K562 (cell line): ENCODE results near the gene FGR. TPM values are rescaled to one million over a fixed set of nuclear protein-coding genes. Genes with fewer than 3 reads are reported as not detected.
A peak's percentile ranks its signal among the peaks of the same experiment; 100 is the strongest.

Experiments
- CEBPB ChIP-seq: fragments of 450-650 bp; IDR thresholded peaks from 2 replicates; pipeline ENCODE4 v1.6.1; 2016; ENCODE audit warnings: missing genetic modification characterization, missing compliant biosample characterization
- CREB3L1 ChIP-seq: fragments of 450-650 bp; IDR thresholded peaks from 2 replicates; pipeline ENCODE4 v1.6.1; 2014; ENCODE audit warnings: low read depth, mild to moderate bottlenecking, moderate library complexity, borderline replicate concordance
- GABPA ChIP-seq: fragments of 200-800 bp; sonication (Bioruptor generic); conservative IDR thresholded peaks from 2 replicates; pipeline ENCODE4 v1.6.1; 2016; ENCODE audit warnings: low read depth, missing genetic modification characterization, missing compliant biosample characterization
- GABPB1 ChIP-seq: sonication (generic); formaldehyde crosslinking; IDR thresholded peaks from 2 replicates; pipeline ENCODE4 v1.8.0; 2022; ENCODE audit warnings: mild to moderate bottlenecking, missing genetic modification reagents
- HNRNPL ChIP-seq: fragments of 200-400 bp; formaldehyde crosslinking; IDR thresholded peaks from 2 replicates; pipeline ENCODE4 v1.6.1; 2017; ENCODE audit warnings: low read depth, mild to moderate bottlenecking, low read length
- ILK ChIP-seq: fragments of 450-650 bp; IDR thresholded peaks from 2 replicates; pipeline ENCODE4 v1.6.1; 2016; ENCODE audit warnings: missing genetic modification characterization, low read depth, mild to moderate bottlenecking, missing compliant biosample characterization, moderate library complexity, borderline replicate concordance
- MLLT1 ChIP-seq, 2 experiments: fragments of 450-650 bp; IDR thresholded peaks; 2 replicates each; pipeline ENCODE4 v1.6.1; 2016
- MYC ChIP-seq, 2 experiments: fragments of 250-450 bp in 1 of 2; sonication (Bioruptor Pico) in 1 of 2; IDR thresholded peaks; 2 replicates each; pipeline versions ENCODE4 v1.5.1 to v1.6.1; 2012 to 2021; ENCODE audit warnings: low read depth in 2 of 2, borderline replicate concordance in 1 of 2, improper control_type of control experiment in 1 of 2, low read length in 1 of 2, mild to moderate bottlenecking in 1 of 2, moderate library complexity in 1 of 2
- NR2C2 ChIP-seq, 2 experiments: fragments of 200-800 bp in 1 of 2; sonication (Bioruptor generic) in 1 of 2; sonication (generic) in 1 of 2; formaldehyde crosslinking in 1 of 2; IDR thresholded peaks; 2 replicates each; pipeline versions ENCODE4 v1.6.1 to v1.8.0; 2016 to 2022; ENCODE audit warnings: mild to moderate bottlenecking in 1 of 2, missing compliant biosample characterization in 1 of 2, missing genetic modification characterization in 1 of 2, missing genetic modification reagents in 1 of 2
- RB1 ChIP-seq: fragments of 450-650 bp; IDR thresholded peaks from 2 replicates; pipeline ENCODE4 v1.6.1; 2017; ENCODE audit warnings: low read depth, mild to moderate bottlenecking
- ZBTB26 ChIP-seq: fragments of 450-650 bp; formaldehyde crosslinking; IDR thresholded peaks from 2 replicates; pipeline ENCODE4 v1.4.0; 2022; ENCODE audit warnings: missing genetic modification characterization
- ZNF143 ChIP-seq: sonication (generic); formaldehyde crosslinking; IDR thresholded peaks from 2 replicates; pipeline ENCODE4 v1.9.0; 2022; ENCODE audit warnings: mild to moderate bottlenecking, missing genetic modification reagents
- ZNF592 ChIP-seq: fragments of 450-650 bp; IDR thresholded peaks from 2 replicates; pipeline ENCODE4 v1.6.1; 2017; ENCODE audit warnings: antibody characterized with exemption, mild to moderate bottlenecking
- ZNF830 ChIP-seq: fragments of 250-450 bp; sonication (Bioruptor Pico); IDR thresholded peaks from 2 replicates; pipeline ENCODE4 v1.5.0; 2021; ENCODE audit warnings: mild to moderate bottlenecking
- polyA plus RNA-seq, 8 experiments: library from polyadenylated mRNA; depleted of rRNA in 4 of 8; stranded (reverse) in 5 of 8; unstranded in 3 of 8; fragments of >200 nt; fragmentation: Nextera tagmentation in 2 of 8; fragmentation: Illumina TruSeq in 1 of 8; extraction: Ambion mirVana in 2 of 8; extraction: Trizol in 1 of 8; gene quantifications; 2 replicates each; pipeline versions ENCODE4 v1.2.1 to v1.2.3, GENCODE V29; 2011 to 2014; ENCODE audit warnings: inconsistent platforms in 1 of 8, missing spikeins in 1 of 8
- total RNA-seq, 7 experiments: library from RNA; depleted of rRNA in 6 of 7; stranded (reverse); fragments of >200 nt in 6 of 7; fragmentation: Illumina TruSeq in 2 of 7; extraction: Trizol in 2 of 7; gene quantifications; 2 replicates each; pipeline versions ENCODE4 v1.2.1 to v1.2.3, GENCODE V29; 2011 to 2021; ENCODE audit warnings: low replicate concordance in 1 of 7

FGR gene
- total and polyA plus RNA-seq, 9 of the 15 experiments (the other 6 are each of a cell fraction or from before 2014, with no cell fraction given) = 0.04 to 0.11 TPM; not detected in 7

- TF ChIP-seq CREB3L1 = peak; percentile 73; the same call in 1 of the 2 replicates
- TF ChIP-seq ZNF830 = no peak
- peak; percentile 88 for TF ChIP-seq GABPB1
- peak; percentile 61 for TF ChIP-seq MYC (IDR thresholded peaks at IDR 0.05; ENCODE audit: low read depth, low read length)
- no peak for TF ChIP-seq MYC (CRISPR knock-in tag; IDR thresholded peaks at IDR 0.05; ENCODE audit: borderline replicate concordance, low read depth)
- TF ChIP-seq ILK (tag) = no peak
- no peak; the same call in 1 of the 2 replicates for TF ChIP-seq ZNF592
- no peak for TF ChIP-seq CEBPB
- TF ChIP-seq RB1 = peak; percentile 90
- peak; percentile 27; the same call in 1 of the 2 replicates for TF ChIP-seq HNRNPL
- no peak; the same call in 1 of the 2 replicates for TF ChIP-seq NR2C2 (CRISPR knock-in tag; IDR thresholded peaks at IDR 0.05)
- TF ChIP-seq NR2C2 (tag; IDR thresholded peaks at IDR 0.05) = peak; percentile 59
- TF ChIP-seq ZNF143 = peak; percentile 83
- TF ChIP-seq ZBTB26 = peak; percentile 43; the same call in 1 of the 2 replicates
- peak; percentile 91 for TF ChIP-seq GABPA (tag)
- TF ChIP-seq MLLT1 (IDR thresholded peaks at IDR 0.05) = peak; percentile 28 to 79; a peak in 1 of 4 replicates
These were observed 31.1 kb downstream of the FGR start, which contains the start of gene AHDC1 (continued) for GRCh38 chr1:27603681-27604578.
